HL-60 (cell line): ENCODE results near the gene HNF1B.

Source experiments
- CTCF ChIP-seq: IDR thresholded peaks from one replicate; pipeline ENCODE4 v1.5.1; 2011; ENCODE audit warnings: low read length, control low read depth, inconsistent platforms; ENCODE audit not compliant: insufficient read depth
- GABPA ChIP-seq: IDR thresholded peaks from 2 replicates; pipeline ENCODE4 v1.6.1; 2012; ENCODE audit warnings: low read depth

- TF ChIP-seq GABPA (no peak), CTCF (no peak)
These were observed 2.6 kb downstream of the HNF1B start for GRCh38 chr17:37742116-37742761.
